SH-SY5Y (cell line): ENCODE data around the gene SWAP70.
A peak's percentile ranks its signal among the peaks of the same experiment; 100 is the strongest.

Source experiments
- GATA2 ChIP-seq: IDR thresholded peaks from 2 replicates; pipeline ENCODE4 v1.6.1; 2011; ENCODE audit warnings: mild to moderate bottlenecking, low read depth, low read length
- GATA3 ChIP-seq: IDR thresholded peaks from 2 replicates; pipeline ENCODE4 v1.6.1; 2011; ENCODE audit warnings: low read depth, mild to moderate bottlenecking, low read length, moderate library complexity

SWAP70 gene

GRCh38 chr11:9642894-9643293 is 21.0 kb upstream of the SWAP70 start:
- no peak for TF ChIP-seq GATA2
- TF ChIP-seq GATA3 = no peak

DNA sequence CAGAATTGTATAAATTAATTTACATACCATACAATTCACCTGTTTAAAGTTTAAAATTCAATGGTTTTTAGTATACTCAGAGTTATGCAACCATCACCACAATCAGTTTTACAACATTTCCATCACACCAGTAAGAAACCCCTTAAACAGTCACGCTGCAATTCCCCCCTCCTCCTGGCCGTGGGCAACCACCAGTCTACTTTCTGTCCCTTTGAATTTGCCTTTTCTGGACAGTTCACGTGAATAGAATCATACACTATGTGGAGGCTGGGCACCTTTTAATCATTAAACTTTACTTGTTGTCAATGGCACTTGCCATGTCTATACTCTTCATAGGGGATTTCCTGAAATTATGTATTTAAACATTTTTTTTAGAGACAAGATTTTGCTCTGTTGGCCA is 20.1 kb upstream of the SWAP70 start:
- no peak for TF ChIP-seq GATA3
- no peak for TF ChIP-seq GATA2

DNA sequence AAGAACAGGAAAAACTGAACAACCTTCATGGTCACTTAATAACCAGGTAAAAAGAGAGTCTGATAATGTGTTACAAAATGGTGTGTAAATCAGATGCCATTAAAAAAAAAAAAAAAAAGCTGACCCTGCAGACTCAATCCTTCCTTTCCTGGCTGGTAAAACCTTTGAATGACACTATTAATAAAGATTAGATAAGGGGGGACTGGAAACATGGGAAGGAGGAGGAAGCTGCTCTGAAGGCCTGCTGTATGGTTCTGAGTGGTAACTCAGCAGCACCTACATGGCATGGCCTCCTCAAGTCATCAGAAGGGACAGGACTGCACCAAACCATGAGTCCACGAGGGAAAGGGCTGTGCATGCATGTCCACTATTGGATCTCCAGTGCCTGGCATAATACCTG is 18.0 kb upstream of the SWAP70 start:
- no peak for TF ChIP-seq GATA2

DNA sequence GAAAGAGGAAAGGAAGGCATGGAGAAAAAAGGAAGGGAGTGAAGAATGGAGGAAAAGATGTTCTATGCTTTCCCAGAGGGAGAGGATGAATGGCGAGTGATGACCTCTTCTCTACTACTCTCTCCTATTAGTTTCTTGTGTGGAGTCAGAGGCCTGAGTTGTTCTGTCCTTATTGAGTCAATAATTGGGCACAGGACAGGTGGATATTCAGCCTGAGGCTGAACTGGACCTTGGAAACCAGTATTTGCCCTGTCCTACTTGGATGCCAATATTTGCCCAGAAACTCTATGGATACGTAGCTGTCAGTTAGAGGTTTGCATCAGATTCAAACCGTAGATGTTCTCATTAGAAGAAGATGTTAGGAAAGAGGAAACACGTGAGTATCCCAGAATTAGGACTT is 17.6 kb upstream of the SWAP70 start:
- TF ChIP-seq GATA3 (no peak), GATA2 (no peak)

DNA sequence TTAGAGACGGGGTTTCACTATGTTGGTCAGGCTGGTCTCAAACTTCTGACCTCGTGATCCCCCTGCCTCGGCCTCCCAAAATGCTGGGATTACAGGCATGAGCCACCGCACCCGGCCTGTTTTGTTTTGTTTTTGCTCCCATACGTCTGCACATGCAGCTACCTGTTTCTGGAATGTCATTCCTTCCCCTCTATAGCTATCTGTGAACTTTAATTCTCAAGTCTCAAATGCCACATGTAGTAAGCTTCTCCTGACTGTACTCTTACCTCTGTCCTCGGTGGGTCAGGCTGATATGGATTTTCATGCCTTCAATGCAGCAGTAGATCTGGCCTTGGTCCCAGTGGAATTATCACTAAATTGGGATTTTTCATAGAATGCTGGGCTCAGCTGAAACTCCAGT is 12.4 kb upstream of the SWAP70 start:
- TF ChIP-seq GATA3 (no peak), GATA2 (no peak)

- TF ChIP-seq GATA3 (peak; percentile 60), GATA2 (peak; percentile 84)
Measured at GRCh38 chr11:9651899-9652748, 11.8 kb upstream of the SWAP70 start.

GRCh38 chr11:9653871-9654270 is 10.0 kb upstream of the SWAP70 start:
- TF ChIP-seq GATA2 (no peak), GATA3 (no peak)

- TF ChIP-seq GATA2 (no peak), GATA3 (no peak)
Measured at GRCh38 chr11:9656864-9657263, 7.0 kb upstream of the SWAP70 start.

GRCh38 chr11:9657531-9657930 is 6.3 kb upstream of the SWAP70 start:
- TF ChIP-seq GATA2 = no peak
- TF ChIP-seq GATA3 = no peak

DNA sequence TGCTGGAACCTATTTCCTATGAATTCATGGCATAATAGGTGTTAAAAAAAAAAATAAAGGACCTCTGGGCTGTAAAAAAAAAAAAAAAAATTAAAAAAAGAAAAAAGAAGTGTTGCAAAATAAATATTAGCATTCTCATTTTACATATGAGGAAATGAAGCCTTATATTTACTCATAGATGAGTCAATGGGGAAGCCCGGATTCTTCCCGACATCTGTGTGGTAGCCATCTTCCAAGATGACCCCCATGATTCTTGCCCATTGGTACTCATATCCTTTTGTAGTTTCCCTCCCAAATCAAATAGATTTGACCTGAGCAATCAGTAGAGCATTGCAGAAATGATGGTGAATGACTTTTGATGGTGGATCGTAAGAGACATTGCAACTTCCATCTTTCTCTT is 3.0 kb upstream of the SWAP70 start:
- no peak for TF ChIP-seq GATA3
- TF ChIP-seq GATA2 = no peak

GRCh38 chr11:9662273-9662672 is 1.6 kb upstream of the SWAP70 start:
- TF ChIP-seq GATA3 = no peak
- no peak for TF ChIP-seq GATA2

DNA sequence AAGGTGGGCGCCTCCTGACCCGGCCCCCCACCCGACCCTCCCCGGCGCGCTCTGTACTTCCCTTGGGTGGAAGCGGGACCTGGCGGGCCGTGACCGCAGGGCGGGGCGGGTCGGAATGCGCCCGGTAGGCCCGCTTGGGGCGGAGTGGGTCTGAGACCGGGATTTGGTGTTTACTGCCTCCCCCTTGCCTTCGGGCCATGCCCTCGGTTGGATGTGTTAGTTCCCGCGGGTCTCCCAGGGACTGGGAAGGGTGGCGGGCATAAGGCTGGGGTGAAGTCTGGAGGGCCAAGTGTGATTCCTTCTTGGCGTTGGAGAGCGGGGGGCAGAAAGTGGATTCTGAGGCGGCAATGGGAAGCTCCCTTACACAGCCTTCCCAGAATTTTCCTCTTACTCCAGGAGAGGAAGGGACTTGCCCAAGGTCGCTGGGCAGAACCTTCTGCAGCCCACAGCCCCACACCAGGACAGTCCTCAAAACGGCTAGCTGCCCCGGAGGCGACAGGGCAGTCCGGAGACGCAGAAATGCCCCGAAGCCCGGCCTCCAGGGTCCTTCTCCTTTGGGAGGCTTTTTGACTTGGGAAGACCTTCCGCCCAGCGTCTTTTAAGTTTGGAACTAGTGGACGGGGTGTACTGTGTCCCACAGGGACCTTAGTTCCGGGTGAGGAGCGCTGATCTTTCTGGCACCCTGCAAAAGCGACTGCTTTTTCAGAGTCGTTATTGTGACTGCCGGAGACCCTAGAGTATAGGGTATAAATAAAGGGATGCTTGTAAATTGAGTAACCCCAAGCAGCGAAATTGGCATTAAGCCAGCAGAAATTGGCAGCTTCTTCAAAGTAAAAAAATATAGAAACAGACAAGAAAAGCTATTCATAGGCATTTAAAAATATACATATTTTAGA is 647 bp downstream of the SWAP70 start:
- TF ChIP-seq GATA2 = no peak
- TF ChIP-seq GATA3 = no peak

DNA sequence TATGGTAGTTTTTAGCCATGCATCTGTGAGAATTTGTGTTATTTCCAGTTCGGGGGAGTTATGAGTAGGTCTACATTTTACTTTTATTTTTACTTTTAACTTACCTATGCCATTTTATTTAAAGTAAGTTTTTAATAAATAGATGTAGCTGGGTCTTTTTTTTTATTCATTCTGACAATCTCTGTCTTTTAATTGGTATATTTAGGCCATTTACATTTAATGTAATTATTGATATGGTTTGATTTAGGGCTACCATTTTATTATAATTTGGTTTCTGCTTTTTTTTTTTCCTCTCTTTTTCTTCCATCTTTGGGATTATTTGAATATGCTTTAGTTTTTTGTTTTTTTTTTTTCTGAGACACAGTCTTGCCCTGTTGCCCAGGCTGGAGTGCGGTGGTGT is 1.9 kb downstream of the SWAP70 start:
- TF ChIP-seq GATA3 (no peak), GATA2 (no peak)

GRCh38 chr11:9669954-9670353 is 6.1 kb downstream of the SWAP70 start:
- no peak for TF ChIP-seq GATA3
- TF ChIP-seq GATA2 = no peak

DNA sequence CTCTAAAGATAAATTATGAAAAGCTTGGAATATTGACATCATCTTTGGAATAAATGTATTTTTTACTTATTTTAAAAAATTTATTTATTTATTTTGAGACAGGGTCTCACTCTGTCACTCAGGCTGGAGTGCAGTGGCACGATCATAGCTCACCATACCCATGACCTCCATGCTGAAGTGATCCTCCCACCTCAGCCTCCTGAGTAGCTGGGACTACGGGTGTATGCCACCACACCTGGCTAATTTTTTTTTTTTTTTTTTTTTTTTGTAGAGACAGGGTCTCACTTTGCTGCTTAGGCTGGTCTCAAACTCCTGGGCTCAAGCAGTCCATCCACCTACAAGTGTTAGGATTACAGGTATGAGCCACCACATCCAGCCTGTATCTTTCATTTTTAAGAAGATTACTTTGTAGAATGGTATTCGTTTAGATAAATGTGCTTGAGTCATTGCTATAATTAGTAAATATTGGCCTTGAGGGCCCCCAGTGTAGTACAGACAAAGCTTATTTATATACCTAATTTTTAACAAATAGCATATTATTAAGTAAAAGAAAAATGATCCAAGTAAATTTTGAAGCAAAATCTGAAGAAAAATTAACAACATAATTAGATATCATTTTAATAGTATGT is 8.5 kb downstream of the SWAP70 start:
- TF ChIP-seq GATA2 (no peak), GATA3 (no peak)
